Activated CD4-positive, alpha-beta memory T cell treated with anti-CD3 and anti-CD28 coated beads for 36 hours (primary cell): ENCODE results near the gene ZNF530. TPM values are rescaled to one million over a fixed set of nuclear protein-coding genes. Genes with fewer than 3 reads are reported as not detected.

Source experiments
- CTCF ChIA-PET: fragments of 350-600 bp; sonication (Branson Sonifier 250); formaldehyde crosslinking; loops from one replicate; lab custom pipeline; 2021; ENCODE audit warnings: antibody characterized with exemption, inconsistent platforms; lab: Charles Lee
- POLR2A ChIA-PET: fragments of 350-600 bp; sonication (Branson Sonifier 250); formaldehyde crosslinking; loops from one replicate; lab custom pipeline; 2021; ENCODE audit warnings: antibody characterized with exemption; lab: Charles Lee
- DNase-seq: peaks from one replicate; pipeline ENCODE4 v3.0.0-alpha.2; 2020
- H3K27ac Mint-ChIP-seq: one replicate; pipeline ENCODE4 v1.8.0; 2021; ENCODE audit warnings: mixed read lengths
- H3K27me3 Mint-ChIP-seq: one replicate; pipeline ENCODE4 v1.8.0; 2021; ENCODE audit warnings: mixed read lengths
- H3K36me3 Mint-ChIP-seq: one replicate; pipeline ENCODE4 v1.8.0; 2021; ENCODE audit warnings: mixed read lengths
- H3K4me1 Mint-ChIP-seq: one replicate; pipeline ENCODE4 v1.8.0; 2021; ENCODE audit warnings: low read depth, mixed read lengths
- H3K4me3 Mint-ChIP-seq: one replicate; pipeline ENCODE4 v1.8.0; 2021; ENCODE audit warnings: mild to moderate bottlenecking, mixed read lengths
- H3K9me3 Mint-ChIP-seq: one replicate; pipeline ENCODE4 v1.8.0; 2021; ENCODE audit warnings: mixed read lengths
- intact Hi-C: fragments of 100-400 bp; cut with micrococcal nuclease; formaldehyde crosslinking; loops from one replicate; pipeline ENCODE4 v1.15.1; 2023
- total RNA-seq, 2 experiments: library from RNA; stranded (reverse); gene quantifications; one replicate each; pipeline ENCODE4 v1.2.3, GENCODE V29; 2021

The ZNF530 gene
- 1 to 10 TPM; 3.7 to 5.6 TPM for total RNA-seq

- intact Hi-C loops: loop anchor here (1.0 kb wide), 3 partner anchors 14 to 33 kb away; partner anchors contain the start of genes ZNF134, ZNF211 and ZNF416
- Mint-ChIP-seq H3K4me1 (peaks cover 21% of the 10 kb centered on the region), H3K4me3 (peak within 1 kb of the TSS; percentile 81), H3K27ac (no peak within 1 kb of the TSS), H3K36me3 (peaks cover 43% of the 10 kb centered on the region), H3K27me3 (no peaks in the 10 kb centered on the region), H3K9me3 (peaks cover 45% of the 10 kb centered on the region)
- CTCF ChIA-PET: no interaction called here
- DNase-seq: peak; percentile 93
- POLR2A ChIA-PET: interaction anchor here (0.7 kb wide), 1 partner anchor 33 kb away, joined by 3 read pairs; the partner anchor contains the start of gene ZNF211
Measured at GRCh38 chr19:57599761-57600383, at the start of gene ZNF530. TSS of gene ZNF530 (plus strand) at chr19:57599885. CDS start at chr19:57604346, 4,461 bp downstream.

- POLR2A ChIA-PET: no interaction called here
Measured at GRCh38 chr19:57552432-57552831, 47.3 kb upstream of the ZNF530 start.

GRCh38 chr19:57557659-57558058 lies 42.0 kb upstream of the ZNF530 start:
- POLR2A ChIA-PET: no interaction called here
- Mint-ChIP-seq H3K27me3 (peaks cover 4% of the 10 kb centered on the region), H3K9me3 (peaks cover 49% of the 10 kb centered on the region), H3K4me1 (peaks cover 28% of the 10 kb centered on the region), H3K4me3 (no peak overlapping the region), H3K36me3 (peaks cover 62% of the 10 kb centered on the region), H3K27ac (no peak overlapping the region)
- intact Hi-C loops: loop anchor here (2.0 kb wide), 1 partner anchor 21 kb away; the partner anchor contains the start of gene ZNF416
- CTCF ChIA-PET: no interaction called here
- DNase-seq: no peak

More at GRCh38 chr19:57552432-57552831, 47.3 kb upstream of the ZNF530 start:
- Mint-ChIP-seq H3K4me3 (no peak overlapping the region), H3K27me3 (no peaks in the 10 kb centered on the region), H3K9me3 (peaks cover 77% of the 10 kb centered on the region), H3K36me3 (peaks cover 96% of the 10 kb centered on the region), H3K27ac (no peak overlapping the region), H3K4me1 (no peaks in the 10 kb centered on the region)
- intact Hi-C loops: no loop called here
- CTCF ChIA-PET: no interaction called here
- DNase-seq: no peak

- Mint-ChIP-seq H3K27me3 (peaks cover 4% of the 10 kb centered on the region), H3K36me3 (peaks cover 55% of the 10 kb centered on the region), H3K4me3 (peak overlapping the region; percentile 90), H3K27ac (no peak overlapping the region), H3K9me3 (peaks cover 52% of the 10 kb centered on the region), H3K4me1 (peaks cover 28% of the 10 kb centered on the region)
- intact Hi-C loops: loop anchor here (2.0 kb wide), 1 partner anchor 20 kb away; the partner anchor contains the start of gene ZNF416
- ChIA-PET CTCF (no interaction called here), POLR2A (no interaction called here)
- DNase-seq: no peak
Measured at GRCh38 chr19:57558525-57558924, 41.2 kb upstream of the ZNF530 start.

GRCh38 chr19:57559008-57559403 lies 40.7 kb upstream of the ZNF530 start:
- ChIA-PET CTCF (no interaction called here), POLR2A (no interaction called here)
- Mint-ChIP-seq H3K27me3 (peaks cover 4% of the 10 kb centered on the region), H3K4me3 (peak overlapping the region; percentile 90), H3K36me3 (peaks cover 52% of the 10 kb centered on the region), H3K27ac (peak overlapping the region; percentile 77), H3K9me3 (peaks cover 53% of the 10 kb centered on the region), H3K4me1 (peaks cover 28% of the 10 kb centered on the region)
- intact Hi-C loops: loop anchor here (2.0 kb wide), 1 partner anchor 20 kb away; the partner anchor contains the start of gene ZNF416
- peak; percentile 23 for DNase-seq

- peaks cover 55% of the 10 kb centered on the region for H3K9me3 Mint-ChIP-seq
- ChIA-PET POLR2A (no interaction called here), CTCF (no interaction called here)
- intact Hi-C loops: loop anchor here (2.0 kb wide), 1 partner anchor 19 kb away; the partner anchor contains the start of gene ZNF416
- H3K36me3 Mint-ChIP-seq: peaks cover 49% of the 10 kb centered on the region
- DNase-seq: peak; percentile 91
- H3K4me3 Mint-ChIP-seq: peak within 1 kb of the TSS; percentile 90
- H3K27me3 Mint-ChIP-seq: peaks cover 4% of the 10 kb centered on the region
- H3K4me1 Mint-ChIP-seq: peaks cover 28% of the 10 kb centered on the region
- H3K27ac Mint-ChIP-seq: peak within 1 kb of the TSS; percentile 82
Measured at GRCh38 chr19:57559404-57560025, 40.2 kb upstream of the ZNF530 start, which contains the start of gene ZNF550. TSS of gene ZNF550 (minus strand) at chr19:57559863. CDS start at chr19:57559682, 181 bp downstream.

- CTCF ChIA-PET: no interaction called here
- Mint-ChIP-seq H3K4me1 (peaks cover 28% of the 10 kb centered on the region), H3K36me3 (peaks cover 47% of the 10 kb centered on the region), H3K27me3 (peaks cover 4% of the 10 kb centered on the region), H3K9me3 (peaks cover 56% of the 10 kb centered on the region), H3K4me3 (peak overlapping the region; percentile 90), H3K27ac (peak overlapping the region; percentile 82)
- DNase-seq: no peak
- intact Hi-C loops: no loop called here
- POLR2A ChIA-PET: no interaction called here
Measured at GRCh38 chr19:57560049-57560491, 39.6 kb upstream of the ZNF530 start.

- Mint-ChIP-seq H3K27me3 (peaks cover 4% of the 10 kb centered on the region), H3K36me3 (peaks cover 41% of the 10 kb centered on the region), H3K4me1 (peaks cover 18% of the 10 kb centered on the region), H3K27ac (no peak overlapping the region), H3K9me3 (peaks cover 78% of the 10 kb centered on the region), H3K4me3 (no peak overlapping the region)
- ChIA-PET CTCF (no interaction called here), POLR2A (no interaction called here)
- no peak for DNase-seq
- intact Hi-C loops: no loop called here
Measured at GRCh38 chr19:57563547-57563946, 36.1 kb upstream of the ZNF530 start.

GRCh38 chr19:57566396-57567265 lies 33.1 kb upstream of the ZNF530 start:
- no peak overlapping the region for H3K27ac Mint-ChIP-seq
- peaks cover 35% of the 10 kb centered on the region for H3K36me3 Mint-ChIP-seq
- H3K9me3 Mint-ChIP-seq: peaks cover 92% of the 10 kb centered on the region
- ChIA-PET CTCF (no interaction called here), POLR2A (no interaction called here)
- peaks cover 3% of the 10 kb centered on the region for H3K27me3 Mint-ChIP-seq
- no peak for DNase-seq
- H3K4me1 Mint-ChIP-seq: no peaks in the 10 kb centered on the region
- intact Hi-C loops: no loop called here
- H3K4me3 Mint-ChIP-seq: no peak overlapping the region

GRCh38 chr19:57570707-57571106 lies 29.0 kb upstream of the ZNF530 start:
- peaks cover 60% of the 10 kb centered on the region for H3K36me3 Mint-ChIP-seq
- H3K27me3 Mint-ChIP-seq: no peaks in the 10 kb centered on the region
- no peak for DNase-seq
- no peaks in the 10 kb centered on the region for H3K4me1 Mint-ChIP-seq
- H3K9me3 Mint-ChIP-seq: peaks cover 97% of the 10 kb centered on the region
- POLR2A ChIA-PET: no interaction called here
- no peak overlapping the region for H3K4me3 Mint-ChIP-seq
- intact Hi-C loops: loop anchor here (10.0 kb wide), 1 partner anchor 344 kb away; the partner anchor contains the start of gene ZNF417
- H3K27ac Mint-ChIP-seq: no peak overlapping the region
- CTCF ChIA-PET: no interaction called here

- Mint-ChIP-seq H3K36me3 (peaks cover 71% of the 10 kb centered on the region), H3K27ac (no peak overlapping the region), H3K9me3 (peaks cover 96% of the 10 kb centered on the region), H3K4me3 (no peak overlapping the region), H3K4me1 (peaks cover 3% of the 10 kb centered on the region), H3K27me3 (no peaks in the 10 kb centered on the region)
- ChIA-PET CTCF (no interaction called here), POLR2A (no interaction called here)
- DNase-seq: no peak
- intact Hi-C loops: loop anchor here (10.0 kb wide), 1 partner anchor 342 kb away; the partner anchor contains the start of gene ZNF417
Measured at GRCh38 chr19:57572415-57572947, 27.2 kb upstream of the ZNF530 start.
